Measurements from ENCODE around the gene GATA1.

The GATA1 gene

GRCh38 chrX:48785540-48786214, 713 bp upstream of the GATA1 start:
- DNase-seq = no peak

DNA sequence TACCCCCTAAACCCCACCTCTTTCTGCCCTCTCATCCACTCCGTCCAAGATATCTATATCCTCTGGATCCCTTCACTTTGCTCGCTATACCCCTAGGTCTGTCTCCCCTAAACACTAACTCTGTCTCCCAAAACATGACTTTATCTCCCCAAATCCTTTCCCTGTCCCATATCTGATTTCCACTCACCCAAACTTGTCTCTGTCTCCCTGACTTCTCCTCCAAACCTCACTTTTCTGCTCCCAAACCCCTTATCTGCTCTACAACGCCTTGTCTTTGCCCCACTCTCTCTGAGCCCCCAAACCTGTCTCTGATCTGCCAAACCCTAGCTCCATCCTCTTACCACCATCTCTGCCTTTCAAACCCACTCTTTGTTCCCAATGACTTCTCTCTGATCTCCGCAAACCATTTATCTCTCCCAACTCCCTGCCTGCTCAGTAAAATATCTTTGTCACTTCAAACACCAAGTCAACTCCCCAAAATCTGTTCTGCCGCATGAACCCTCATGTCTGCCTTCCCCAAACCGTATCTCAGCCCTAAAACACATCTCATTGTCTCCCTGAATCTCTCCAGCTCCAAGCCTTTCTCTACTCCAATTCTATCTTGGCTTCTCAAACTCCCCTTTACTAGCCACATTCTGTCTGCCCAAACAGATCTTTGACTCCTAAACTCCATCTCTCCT, 575 bp downstream of the GATA1 start:
- no peak for DNase-seq

DNA sequence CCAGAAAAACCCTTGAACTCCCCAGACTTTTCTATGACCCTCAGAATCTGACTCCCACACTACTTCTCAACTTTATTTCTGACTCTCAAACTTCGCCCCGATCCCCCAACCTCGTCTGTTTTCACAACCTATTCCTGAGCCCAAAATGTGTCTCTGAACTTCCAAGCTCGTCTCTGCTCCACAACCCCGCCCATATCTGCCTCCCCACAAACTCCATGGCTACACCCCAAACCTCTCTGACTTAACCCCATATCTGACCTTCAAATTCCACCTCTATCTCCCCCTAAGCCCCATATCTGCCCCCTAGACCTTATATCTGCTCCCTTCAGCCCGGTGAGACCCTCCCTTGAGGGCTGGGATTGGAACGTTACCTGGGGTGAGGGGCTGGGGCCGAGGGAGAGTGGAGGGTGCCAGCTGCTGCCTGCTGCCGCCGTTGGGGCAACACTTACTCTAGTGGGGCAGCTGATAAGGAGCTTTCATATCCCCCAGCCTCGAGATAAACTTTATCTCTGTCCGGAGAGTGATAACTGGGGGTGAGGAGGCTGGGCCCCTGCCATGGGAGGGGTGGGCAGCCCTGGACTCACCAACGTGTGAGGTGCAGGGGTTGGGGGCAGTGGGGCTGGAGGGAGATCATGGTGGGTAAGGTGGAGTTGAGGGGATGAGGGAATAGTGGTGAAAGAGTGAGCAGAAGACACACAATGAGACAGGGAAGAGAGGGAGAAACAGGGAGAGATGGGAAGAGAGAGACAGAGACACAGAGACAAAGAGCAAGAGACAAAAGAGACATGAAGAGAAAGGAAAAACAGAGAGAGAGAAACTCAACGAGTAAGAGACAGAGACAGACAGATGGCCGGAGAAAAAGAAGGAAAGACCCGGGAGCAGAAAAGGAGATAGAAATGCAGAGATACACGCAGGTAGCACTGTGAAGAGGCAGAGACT, 1.4 kb downstream of the GATA1 start:
- no peak for DNase-seq

GRCh38 chrX:48789366-48790220, 3.2 kb downstream of the GATA1 start:
- no peak for DNase-seq

- no peak for DNase-seq
These were observed 4.1 kb downstream of the GATA1 start for GRCh38 chrX:48790477-48790876.

DNA sequence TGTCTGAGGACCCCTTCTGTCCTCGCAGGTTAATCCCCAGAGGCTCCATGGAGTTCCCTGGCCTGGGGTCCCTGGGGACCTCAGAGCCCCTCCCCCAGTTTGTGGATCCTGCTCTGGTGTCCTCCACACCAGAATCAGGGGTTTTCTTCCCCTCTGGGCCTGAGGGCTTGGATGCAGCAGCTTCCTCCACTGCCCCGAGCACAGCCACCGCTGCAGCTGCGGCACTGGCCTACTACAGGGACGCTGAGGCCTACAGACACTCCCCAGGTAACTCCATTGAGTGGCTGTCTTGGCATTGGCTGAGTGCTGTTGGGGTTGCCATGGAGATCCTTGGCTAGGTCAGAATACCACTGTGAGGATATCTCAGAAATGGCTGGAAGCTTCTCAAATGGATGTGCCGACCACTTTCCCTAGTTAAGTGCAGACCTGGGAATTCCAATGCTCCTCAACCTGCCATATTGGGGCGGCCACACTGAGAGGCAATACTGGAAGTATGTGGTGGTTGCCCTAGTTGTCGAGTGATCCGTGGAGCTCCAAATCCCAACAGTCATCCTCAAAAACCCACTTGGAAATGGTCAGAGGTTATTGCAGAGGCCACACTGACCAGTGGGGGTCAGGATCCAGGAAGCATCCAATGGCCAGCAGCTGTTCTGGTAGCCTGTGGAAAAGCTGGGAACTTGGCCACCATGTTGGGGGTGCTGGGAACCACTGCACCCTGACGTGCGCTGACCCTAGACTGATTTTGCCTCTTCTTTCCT, 4.9 kb downstream of the GATA1 start:
- no peak for DNase-seq

- DNase-seq = no peak
These were observed 5.8 kb downstream of the GATA1 start for GRCh38 chrX:48792219-48792618.

GRCh38 chrX:48793935-48794334, 7.5 kb downstream of the GATA1 start:
- DNase-seq = no peak

GRCh38 chrX:48794340-48794910, 8.0 kb downstream of the GATA1 start:
- no peak for DNase-seq

DNA sequence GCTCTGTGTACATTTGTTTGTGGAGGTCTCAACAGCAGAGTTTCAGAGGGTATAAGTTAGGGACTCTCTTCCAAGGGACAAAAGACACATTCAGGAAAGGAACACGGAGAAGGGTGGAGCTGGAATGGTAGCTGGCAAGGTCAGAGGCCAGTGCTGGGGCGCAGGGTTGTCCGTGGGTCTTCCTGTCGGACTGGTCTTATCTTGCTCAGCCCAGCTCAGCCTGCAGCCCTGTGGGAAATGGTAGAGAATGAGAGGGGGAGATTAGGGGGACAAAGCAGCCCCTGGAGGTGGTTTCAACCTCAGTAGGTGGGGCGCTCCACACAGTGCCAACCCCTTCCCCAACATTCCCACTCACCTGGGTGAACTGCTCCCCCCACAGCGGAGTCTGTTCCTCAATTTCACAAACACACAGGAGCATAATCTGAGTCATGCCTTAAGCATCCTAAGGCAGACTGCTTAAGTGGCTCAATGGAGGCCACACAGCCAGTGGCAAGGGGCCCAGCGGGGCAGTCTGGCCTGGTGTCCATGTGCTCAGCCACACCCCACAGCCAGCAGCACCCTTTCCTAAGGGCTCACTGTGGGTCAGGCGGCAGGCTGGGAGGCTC, 8.6 kb downstream of the GATA1 start:
- DNase-seq = no peak

DNA sequence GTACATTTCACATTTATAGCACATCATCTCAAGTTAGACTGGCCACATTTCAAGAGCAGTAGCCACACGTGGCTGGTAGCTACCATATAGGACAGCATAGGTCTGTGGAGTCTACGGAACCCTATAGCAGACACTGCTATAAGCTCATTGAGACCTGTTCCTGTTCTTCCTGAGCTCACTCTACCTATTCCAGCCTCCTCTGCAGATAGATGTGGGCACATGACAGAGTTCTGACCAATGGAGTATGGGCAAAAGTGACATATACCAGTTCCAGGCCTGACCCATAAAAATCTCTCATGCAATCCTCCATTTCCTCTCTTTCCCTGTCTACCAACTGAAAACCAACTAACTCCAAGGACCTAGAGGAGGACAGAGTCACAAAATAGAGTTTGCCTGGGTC, 11.9 kb downstream of the GATA1 start:
- no peak for DNase-seq

- DNase-seq = no peak
These were observed 14.3 kb downstream of the GATA1 start for GRCh38 chrX:48800574-48801279.

- peak; percentile 97 for DNase-seq
These were observed 15.1 kb downstream of the GATA1 start, which contains the start of gene HDAC6 for GRCh38 chrX:48801280-48802088. HDAC6 (plus strand) TSS chrX:48802067; CDS start chrX:48802693, 626 bp downstream.

DNA sequence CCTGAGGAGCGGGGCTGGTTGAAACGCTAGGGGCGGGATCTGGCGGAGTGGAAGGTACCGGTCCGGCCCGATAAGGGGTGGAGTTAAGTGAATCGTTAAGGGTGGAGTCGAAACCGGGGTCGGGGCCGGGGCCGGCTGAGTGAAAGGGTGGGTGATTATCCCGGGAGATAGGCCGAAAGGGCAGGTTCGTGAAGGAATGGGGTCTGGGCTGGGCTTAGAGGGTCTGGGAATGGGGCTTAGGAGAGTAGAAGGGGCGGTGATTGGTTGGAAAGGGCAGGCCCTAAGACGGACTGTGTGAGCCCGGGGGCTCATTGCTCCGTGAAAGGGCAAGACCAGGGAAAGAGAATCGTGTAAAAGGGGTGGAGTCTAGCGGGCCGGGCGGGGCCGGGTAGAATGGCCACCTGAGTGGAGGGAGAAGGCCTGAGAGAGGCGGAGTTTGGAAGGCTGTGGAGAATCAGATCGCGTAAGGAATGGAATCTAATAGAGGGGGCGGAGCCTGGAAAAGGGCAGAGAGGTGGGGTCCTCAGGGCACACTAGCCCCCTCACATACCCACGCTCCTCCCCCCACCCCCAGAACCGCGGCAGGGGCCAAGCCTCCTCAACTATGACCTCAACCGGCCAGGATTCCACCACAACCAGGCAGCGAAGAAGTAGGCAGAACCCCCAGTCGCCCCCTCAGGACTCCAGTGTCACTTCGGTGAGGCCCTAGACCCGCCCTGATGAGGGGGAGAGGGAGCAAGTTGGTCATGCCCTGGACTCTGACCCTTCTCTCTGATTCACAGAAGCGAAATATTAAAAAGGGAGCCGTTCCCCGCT, 15.9 kb downstream of the GATA1 start:
- peak; percentile 69 for DNase-seq

DNA sequence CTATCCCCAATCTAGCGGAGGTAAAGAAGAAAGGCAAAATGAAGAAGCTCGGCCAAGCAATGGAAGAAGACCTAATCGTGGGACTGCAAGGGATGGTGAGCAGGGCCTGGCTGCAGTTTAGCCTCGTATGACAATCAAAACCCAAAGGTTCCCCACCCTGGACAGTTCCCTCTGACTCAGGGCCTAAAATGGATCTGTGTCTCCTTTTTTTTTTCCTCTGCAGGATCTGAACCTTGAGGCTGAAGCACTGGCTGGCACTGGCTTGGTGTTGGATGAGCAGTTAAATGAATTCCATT, 16.5 kb downstream of the GATA1 start:
- no peak for DNase-seq

GRCh38 chrX:48806081-48806480, 19.7 kb downstream of the GATA1 start:
- no peak for DNase-seq

DNA sequence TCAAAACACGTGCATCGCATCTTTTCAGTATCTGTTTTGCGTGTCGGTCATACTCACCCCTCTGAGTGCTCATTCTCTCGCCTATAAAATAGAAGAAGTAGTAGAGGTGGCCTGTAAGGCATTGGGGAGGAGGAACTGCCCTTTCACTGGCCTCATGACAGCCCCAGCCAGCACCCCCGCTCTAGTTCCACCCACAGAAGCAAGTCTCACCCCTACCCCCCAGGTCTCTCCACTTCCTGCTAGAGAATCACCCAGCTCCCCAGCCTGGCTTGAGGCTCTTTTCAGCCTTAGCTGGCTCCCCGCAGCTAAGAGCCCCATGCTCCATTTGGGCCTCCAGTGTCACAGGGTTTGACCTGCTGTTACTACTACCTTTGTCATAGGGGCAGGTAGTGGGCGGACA, 27.3 kb downstream of the GATA1 start:
- peak; percentile 33 for DNase-seq

DNA sequence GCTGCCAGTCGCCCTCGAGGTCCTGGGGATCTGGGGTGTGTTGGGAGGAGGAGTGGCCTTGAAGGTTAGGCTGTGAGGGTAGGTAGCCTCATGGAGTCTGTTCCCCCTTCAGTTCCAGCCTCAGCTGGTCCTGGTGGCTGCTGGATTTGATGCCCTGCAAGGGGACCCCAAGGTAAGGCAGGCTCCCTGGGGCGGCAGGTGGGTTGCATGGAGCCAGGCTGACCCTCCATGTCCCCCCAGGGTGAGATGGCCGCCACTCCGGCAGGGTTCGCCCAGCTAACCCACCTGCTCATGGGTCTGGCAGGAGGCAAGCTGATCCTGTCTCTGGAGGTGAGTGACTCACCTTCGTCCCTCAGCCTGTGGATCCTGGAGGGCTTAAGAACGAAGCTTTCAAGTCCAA, 28.3 kb downstream of the GATA1 start:
- DNase-seq = no peak

DNA sequence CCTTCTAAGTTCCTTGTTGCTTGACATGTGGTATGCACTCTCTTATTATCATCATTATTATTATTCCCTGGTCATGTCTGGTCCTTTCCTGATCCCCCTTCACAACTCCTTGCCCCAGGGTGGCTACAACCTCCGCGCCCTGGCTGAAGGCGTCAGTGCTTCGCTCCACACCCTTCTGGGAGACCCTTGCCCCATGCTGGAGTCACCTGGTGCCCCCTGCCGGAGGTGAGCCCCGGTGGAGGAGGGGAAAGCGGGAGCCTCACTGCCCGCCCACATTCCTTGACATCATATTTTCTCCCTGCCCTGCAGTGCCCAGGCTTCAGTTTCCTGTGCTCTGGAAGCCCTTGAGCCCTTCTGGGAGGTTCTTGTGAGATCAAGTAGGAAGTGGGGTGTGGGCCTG, 28.9 kb downstream of the GATA1 start:
- DNase-seq = no peak

All from MV-4-11 (cell line).